Astrocyte of the spinal cord (primary cell): Measurements from ENCODE around the gene LAMTOR4.

Source experiments
- DNase-seq: peaks from one replicate; pipeline ENCODE4 v3.0.0; 2011; ENCODE audit warnings: low read depth, low spot score
- H3K4me3 ChIP-seq: 2 replicates; pipeline ENCODE4 v1.5.1; 2011; ENCODE audit warnings: low read depth, mild to moderate bottlenecking, low read length, moderate library complexity
- in situ Hi-C: cut with HindIII; loops from 2 replicates; pipeline ENCODE4 v1.10.0; 2017; ENCODE audit warnings: low sequenced_read_pairs
- TF ChIP-seq, protein P1 (sequence below): IDR thresholded peaks from 2 replicates; pipeline ENCODE4 v1.5.1; 2012; ENCODE audit warnings: low read depth, mild to moderate bottlenecking, low read length, inconsistent platforms

LAMTOR4 gene

DNA sequence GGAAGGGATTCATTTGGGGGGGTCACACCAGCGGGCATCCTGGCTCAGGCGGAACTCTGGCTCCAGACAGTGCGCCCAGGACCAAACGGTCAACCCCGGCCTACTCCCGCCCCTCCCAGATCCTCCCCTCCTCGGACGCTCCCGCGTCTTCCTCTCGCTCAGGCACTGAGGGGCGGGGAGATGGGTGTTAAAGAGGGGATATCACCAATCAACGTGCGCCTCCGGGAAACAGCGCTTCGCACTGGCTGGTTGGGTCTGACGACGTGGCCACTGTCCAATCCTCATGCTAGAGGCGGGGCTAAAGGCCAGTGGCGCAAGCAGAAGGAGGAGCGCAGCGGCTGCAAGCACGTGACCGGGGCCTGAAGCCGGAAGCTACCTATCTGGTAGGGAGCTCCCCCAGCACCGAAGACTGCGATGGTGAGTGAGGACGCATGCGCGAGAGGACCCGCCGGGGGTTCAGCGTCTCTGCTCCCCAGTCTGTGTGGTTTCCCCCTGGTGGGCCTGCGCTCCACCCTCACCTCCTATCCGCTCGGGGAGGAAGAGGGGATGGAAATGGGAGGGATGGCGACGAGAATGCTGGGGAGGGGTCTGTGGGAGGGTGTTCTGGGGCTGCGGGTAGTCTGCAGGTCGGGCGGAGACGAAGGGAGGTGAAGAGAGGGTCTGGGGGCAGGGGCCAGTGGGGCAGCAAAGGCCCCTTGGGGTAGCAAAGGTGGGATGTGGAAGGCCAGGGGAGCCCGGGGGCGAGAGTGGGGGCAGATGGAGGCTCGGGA lies at the start of gene LAMTOR4:
LAMTOR4 (plus strand) TSS at position 360 of the 770 bp plus-strand sequence; CDS start at position 415, 55 bp downstream.
- DNase-seq = peak; percentile 99
- peak within 1 kb of the TSS; percentile 99 for H3K4me3 ChIP-seq
- in situ Hi-C loops = no loop called here
- TF ChIP-seq, protein P1, sequence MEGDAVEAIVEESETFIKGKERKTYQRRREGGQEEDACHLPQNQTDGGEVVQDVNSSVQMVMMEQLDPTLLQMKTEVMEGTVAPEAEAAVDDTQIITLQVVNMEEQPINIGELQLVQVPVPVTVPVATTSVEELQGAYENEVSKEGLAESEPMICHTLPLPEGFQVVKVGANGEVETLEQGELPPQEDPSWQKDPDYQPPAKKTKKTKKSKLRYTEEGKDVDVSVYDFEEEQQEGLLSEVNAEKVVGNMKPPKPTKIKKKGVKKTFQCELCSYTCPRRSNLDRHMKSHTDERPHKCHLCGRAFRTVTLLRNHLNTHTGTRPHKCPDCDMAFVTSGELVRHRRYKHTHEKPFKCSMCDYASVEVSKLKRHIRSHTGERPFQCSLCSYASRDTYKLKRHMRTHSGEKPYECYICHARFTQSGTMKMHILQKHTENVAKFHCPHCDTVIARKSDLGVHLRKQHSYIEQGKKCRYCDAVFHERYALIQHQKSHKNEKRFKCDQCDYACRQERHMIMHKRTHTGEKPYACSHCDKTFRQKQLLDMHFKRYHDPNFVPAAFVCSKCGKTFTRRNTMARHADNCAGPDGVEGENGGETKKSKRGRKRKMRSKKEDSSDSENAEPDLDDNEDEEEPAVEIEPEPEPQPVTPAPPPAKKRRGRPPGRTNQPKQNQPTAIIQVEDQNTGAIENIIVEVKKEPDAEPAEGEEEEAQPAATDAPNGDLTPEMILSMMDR = no peak

DNA sequence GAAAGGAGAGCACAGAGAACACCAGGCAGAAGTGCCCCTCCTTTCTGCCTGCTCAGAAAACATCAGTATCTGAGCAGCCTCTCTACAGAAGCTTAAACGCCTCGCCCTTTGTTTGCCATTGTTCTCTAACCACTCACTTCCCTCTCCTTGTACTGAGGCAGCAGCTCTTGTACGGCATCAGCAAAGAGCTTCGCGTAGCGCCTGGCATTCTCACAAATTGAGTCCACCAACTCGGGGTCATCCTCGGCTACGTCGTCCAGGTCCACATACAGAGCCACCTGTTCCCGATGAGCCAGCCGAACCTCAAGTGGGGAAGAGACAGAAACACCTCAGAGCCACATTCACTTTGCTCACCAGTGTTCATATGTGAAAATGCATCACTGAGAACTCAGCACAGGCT lies 49.3 kb upstream of the LAMTOR4 start:
- in situ Hi-C loops = no loop called here
- peak overlapping the region; percentile 66 for H3K4me3 ChIP-seq
- no peak for DNase-seq
- TF ChIP-seq, protein P1 = no peak

DNA sequence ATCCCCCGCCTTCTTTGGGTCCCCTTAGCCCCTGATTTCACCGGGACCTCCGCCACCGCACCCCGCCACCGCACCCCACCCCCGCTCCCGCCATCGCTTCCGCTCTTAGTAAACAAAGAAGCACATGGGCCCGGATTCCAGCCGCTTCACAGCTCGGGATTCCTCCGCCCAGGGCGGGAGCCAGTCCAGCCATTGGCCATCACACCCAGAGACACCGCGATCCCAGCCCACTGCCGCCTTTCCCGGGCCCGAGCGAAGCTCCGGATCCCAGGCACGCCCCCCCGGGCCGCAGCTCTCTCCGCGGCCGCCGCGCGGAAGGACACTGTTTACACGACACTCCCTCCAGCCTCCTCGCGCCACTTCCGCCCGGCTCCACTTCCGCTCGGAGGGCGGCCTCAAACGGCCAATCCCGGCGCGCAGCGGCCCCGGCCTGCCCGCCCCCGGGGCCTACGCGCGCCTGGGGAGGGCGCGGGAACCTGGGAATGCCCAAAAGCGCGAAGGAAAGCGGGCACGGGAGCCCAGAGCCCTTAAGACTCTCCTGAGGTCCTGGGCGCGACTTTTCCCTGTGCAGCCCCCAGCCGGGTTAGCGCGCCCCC lies 48.2 kb upstream of the LAMTOR4 start:
- peak; percentile 99 for DNase-seq
- peak overlapping the region; percentile 66 for H3K4me3 ChIP-seq
- TF ChIP-seq, protein P1 = no peak
- in situ Hi-C loops = no loop called here

DNA sequence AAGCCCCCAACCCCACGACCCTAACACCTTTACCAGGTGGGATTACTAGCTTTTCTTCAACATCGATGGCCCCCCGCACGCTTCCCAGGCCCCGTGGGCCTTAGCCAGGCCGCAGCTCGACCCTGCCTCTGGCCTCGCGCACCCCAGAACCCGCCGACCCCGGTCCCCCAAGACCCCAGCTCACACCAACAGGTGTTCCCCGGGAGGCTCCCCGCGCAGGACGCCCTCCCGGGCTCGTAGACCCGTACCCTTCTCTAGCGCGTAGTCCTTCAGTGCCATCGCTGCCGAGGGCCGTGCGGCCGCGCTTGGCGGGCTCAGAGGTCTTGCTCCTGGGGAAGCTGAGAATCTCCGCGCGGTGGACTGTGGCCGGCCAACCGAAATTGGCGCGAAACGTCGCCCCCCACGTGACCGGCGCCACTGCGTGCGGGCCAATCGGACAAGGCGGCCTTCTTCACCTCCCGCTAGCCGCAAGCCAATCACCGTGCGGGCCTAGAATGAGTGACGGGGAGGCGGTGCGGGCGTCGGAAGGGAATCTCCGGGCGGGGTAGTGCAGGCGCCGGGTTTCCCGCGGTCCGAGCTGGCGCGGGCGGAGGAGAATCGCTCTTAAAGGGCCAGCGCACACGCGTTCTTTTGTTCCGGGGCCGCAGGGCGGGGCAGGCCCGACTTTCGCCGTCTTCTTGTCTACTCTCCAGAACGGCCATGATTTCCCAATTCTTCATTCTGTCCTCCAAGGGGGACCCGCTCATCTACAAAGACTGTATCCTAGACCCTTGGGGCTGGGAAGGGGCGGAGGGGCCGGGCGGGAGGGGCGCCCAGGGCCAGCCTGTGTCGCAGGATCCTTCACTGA lies 47.5 kb upstream of the LAMTOR4 start, which contains the start of the genes AP4M1 and MCM7:
AP4M1 (plus strand) TSS at position 628 of the 847 bp plus-strand sequence; CDS start at position 700, 72 bp downstream.
MCM7 (minus strand) TSS at position 382 of the 847 bp plus-strand sequence; CDS start at position 279, 103 bp downstream.
- H3K4me3 ChIP-seq = peak within 1 kb of the TSS; percentile 66
- TF ChIP-seq, protein P1 = no peak
- DNase-seq = peak; percentile 100
- in situ Hi-C loops = no loop called here

DNA sequence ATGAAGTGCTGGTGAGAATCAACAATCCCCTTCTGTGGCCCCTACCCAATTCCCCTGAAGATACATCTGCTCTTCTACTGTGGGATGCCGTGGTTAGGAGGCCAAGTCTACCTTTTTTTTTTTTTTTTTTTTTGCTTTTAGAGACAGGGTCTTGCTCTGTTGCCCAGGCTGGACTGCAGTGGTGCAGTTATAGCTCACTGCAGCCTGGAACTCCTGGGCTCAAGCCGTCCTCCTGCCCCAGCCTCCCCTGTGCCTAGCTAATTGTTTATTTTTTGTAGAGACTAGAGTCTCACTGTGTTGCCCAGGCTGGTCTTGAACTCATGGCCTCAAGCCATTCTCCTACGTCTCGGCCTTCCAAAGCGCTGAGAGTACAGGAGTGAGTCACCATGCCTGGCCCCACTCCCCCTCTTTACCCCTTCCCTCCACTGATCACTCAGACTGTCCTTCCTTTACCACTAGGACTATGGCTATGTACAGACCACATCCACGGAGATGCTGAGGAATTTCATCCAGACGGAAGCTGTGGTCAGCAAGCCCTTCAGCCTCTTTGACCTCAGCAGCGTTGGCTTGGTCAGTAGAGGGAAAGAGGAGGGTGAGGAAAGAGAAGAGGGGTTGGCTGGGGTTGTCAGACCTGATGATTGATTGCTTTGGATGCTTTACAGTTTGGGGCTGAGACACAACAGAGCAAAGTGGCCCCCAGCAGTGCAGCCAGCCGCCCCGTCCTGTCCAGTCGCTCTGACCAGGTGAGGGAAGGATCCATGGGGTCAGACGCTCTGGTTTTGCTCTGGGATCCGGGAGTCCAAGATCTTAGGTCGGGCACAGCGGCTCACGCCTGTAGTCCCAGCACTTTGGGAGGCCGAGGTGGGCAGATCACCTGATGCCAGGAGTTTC lies 45.5 kb upstream of the LAMTOR4 start:
- TF ChIP-seq, protein P1 = no peak
- no peak overlapping the region for H3K4me3 ChIP-seq
- peak; percentile 92 for DNase-seq
- in situ Hi-C loops = no loop called here
